Stimulated activated CD8-positive, alpha-beta memory T cell treated with anti-CD3 and anti-CD28 coated beads, Interleukin-12 subunit alpha, Interleukin-12 subunit beta, amount 100 ng/mL, for 4 hours (primary cell): ENCODE measurements around the gene ASAH2.
"Not testable (repeated sequence)": the region's sequence is repeated elsewhere in the genome, so short reads cannot be mapped to it uniquely, and the experiment has no call there.

ENCODE experiments used
- DNase-seq: peaks from one replicate; pipeline ENCODE4 v3.0.0-alpha.2; 2020; ENCODE audit warnings: low read depth

ASAH2 gene

DNA sequence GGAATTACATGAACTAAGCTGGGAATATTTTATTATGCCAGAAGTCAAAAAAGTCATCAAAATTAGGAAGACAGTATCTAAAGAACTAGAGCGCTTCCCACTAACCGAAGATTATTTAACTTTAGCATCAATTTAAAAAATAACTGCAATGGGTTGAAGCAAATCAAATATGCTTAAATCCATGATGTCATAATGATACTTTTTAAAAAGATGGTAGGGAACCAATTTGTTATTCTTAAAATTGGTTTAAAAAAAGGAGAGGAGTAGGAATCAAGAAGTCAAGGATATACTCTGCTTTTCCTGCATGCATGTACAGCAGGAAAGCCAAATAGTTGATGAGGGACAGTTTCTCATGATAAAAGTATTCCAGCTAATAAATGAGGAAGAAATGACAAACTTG, 3.2 kb upstream of the ASAH2 start:
- DNase-seq = no peak

DNA sequence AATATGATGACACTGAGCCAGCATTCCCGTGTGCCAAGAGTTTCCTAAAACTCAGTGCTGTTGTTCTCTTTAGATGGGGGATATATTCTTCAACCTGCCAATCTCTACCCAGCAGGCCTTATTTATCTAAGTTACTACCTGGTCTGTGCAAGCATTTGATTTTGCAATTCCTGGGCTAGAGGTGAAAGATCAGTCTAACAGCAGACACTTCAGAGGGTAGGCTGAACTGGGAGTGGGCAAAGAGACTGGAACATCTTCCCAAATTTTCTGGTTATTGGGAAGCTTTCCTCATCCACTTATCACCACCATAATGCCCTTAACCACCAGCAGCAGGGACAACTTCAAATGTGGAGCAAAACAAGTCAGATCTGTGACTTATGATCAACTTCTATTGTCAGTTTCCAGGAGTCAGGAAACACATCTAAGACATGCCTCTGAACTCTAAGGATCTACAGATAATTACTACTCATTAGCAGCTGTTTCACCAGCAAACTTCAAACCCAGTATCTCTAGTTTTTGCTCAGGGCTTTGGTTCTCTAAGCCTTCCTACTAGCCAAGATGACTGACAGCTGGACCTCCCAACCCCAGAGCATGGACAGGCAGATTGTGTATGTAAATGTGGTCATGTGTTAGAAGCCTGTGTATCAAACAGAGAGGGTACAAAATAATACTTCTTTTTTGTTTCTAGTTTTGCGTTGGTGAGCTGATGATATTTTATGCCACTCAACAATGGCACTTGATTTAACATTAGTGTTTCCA, 1.0 kb downstream of the ASAH2 start:
- DNase-seq = no peak

- no peak for DNase-seq
Observed at GRCh38 chr10:50248598-50248997, 2.7 kb downstream of the ASAH2 start.

DNA sequence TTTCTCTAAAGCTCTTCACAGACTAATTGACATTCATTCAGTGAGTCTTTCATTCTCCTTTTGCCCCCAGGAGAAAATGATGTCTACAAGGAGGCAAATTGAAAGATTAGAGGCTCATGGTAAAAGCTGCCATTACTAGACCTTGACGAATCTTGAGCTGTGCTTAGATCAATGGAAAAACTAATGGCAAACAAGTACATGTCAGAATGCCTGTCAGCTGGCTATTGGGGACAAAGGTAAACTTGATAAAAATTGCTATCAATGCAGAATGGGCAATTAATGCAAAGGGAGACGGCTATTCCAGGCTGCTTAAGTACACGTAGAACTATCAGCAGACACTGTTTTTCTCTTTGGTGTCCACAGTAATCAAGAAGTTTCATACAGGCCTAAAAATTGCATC, 3.3 kb downstream of the ASAH2 start:
- DNase-seq = no peak

GRCh38 chr10:50244201-50244600, 7.1 kb downstream of the ASAH2 start:
- no peak for DNase-seq

GRCh38 chr10:50242777-50243176, 8.5 kb downstream of the ASAH2 start:
- no peak for DNase-seq

DNA sequence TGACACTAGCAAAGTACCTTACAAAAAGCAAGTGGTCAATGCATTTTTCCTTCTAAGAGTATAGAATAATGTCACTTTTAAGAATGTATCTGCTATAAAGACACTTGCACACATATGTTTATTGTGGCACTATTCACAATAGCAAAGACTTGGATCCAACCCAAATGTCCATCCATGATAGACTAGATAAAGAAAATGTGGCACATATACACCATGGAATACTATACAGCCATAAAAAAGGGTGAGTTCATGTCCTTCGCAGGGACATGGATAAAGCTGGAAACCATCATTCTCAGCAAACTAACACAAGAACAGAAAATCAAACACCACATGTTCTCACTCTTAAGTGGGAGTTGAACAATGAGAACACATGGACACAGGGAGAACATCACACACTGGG, 9.8 kb downstream of the ASAH2 start:
- not testable (repeated sequence) for DNase-seq

- DNase-seq = no peak
Observed at GRCh38 chr10:50234486-50234885, 16.8 kb downstream of the ASAH2 start.

DNA sequence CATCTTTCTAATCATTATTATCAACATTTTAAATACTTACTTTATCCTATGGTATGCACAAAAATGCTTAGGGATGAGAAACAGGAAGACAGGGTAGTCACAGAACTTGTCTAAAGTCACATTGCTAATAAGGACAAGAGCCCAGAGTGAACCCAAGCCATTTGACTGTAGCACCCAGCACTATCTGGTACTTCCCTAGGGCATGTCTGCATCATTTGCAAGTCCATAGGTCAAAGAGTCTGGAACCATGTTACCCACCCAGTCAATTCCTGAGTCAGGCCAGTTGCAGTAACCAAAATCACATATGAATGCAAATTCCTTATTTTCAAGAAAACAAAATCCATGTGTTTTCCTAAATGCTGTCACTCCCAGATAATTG, 19.1 kb downstream of the ASAH2 start:
- DNase-seq = no peak

- no peak for DNase-seq
Observed at GRCh38 chr10:50231515-50232260, 19.6 kb downstream of the ASAH2 start.

DNA sequence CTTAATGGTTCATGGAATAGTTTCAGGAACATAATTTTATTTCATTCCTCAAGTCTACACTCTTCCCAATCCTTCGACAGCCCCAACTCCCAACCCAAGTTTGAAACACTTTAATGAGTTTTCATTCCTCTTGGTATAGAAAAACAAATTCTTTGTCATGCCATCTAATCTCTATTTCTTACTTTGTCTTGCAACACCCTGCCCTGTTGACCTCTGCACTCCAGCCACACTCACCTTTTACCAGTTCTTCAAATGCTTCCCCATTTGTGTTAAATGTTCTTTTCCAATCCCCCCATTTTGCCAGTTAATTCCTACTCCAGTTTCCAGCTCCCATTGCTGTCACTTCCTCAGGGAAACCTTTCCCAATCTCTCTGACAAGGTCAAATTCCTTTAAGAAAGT, 21.9 kb downstream of the ASAH2 start:
- no peak for DNase-seq

- no peak for DNase-seq
Observed at GRCh38 chr10:50228672-50229071, 22.6 kb downstream of the ASAH2 start.

DNA sequence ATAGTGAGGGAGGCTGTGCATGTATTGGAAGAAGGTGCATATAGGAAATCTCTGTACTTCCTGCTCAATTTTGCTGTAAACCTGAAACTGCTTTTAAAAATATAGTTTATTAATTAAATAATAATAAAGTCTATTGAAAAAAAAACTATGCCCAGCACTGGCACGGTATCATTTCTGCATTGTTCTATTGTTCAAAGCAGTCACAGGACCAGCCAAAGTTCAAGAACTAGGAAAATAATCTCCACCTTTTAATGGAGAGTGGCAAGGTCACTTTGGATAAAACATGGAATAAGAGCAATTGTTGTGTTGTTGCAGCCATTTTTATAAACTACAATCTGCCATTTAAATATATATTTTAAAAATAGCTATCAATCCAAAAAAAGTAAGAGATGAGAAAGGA, 24.7 kb downstream of the ASAH2 start:
- DNase-seq = no peak

- DNase-seq = no peak
Observed at GRCh38 chr10:50224330-50224952, 26.9 kb downstream of the ASAH2 start.

GRCh38 chr10:50222199-50222598, 29.1 kb downstream of the ASAH2 start:
- DNase-seq = no peak

- no peak for DNase-seq
Observed at GRCh38 chr10:50221470-50221869, 29.8 kb downstream of the ASAH2 start.

DNA sequence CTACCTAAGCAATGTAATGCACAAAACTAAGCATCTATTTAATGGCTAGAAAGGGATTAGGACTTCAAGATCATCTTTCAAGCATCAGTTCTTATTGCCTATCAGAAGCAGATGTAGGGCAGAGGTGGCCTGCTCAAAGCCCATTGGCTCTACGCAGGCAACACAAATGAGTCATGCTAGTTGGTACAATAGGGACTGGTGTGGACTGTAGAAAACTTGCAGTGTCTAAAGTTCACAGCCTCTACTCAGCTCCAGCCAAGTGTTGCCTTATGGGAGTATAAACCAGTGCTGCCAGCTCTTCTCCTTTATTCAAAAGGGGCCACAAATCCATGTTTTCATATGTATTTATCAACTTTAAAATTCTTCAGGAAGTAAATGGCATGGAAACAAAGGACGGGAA, 31.7 kb downstream of the ASAH2 start:
- no peak for DNase-seq

- DNase-seq = no peak
Observed at GRCh38 chr10:50219200-50219599, 32.1 kb downstream of the ASAH2 start.

- no peak for DNase-seq
Observed at GRCh38 chr10:50216894-50217293, 34.4 kb downstream of the ASAH2 start.

- no peak for DNase-seq
Observed at GRCh38 chr10:50216418-50216817, 34.9 kb downstream of the ASAH2 start.

DNA sequence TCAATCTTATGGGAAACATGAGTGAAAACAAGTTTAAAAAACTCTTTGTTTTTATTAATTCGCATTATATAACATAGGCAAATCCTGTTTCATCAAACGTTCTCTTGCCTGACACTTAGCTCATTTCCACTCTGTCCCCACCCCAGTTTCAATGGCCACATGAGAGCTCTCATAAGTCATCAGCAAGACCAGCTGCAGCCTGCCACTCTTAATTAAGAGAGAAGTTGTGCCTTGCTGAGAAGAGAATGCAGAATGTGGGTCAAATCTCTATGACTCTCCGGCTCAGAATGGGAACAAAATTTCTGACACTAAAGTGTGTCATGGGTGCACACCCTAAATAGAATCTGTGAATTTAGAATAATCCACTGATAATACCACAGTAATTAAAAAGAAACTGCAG, 39.6 kb downstream of the ASAH2 start:
- DNase-seq = no peak

GRCh38 chr10:50210876-50211275, 40.4 kb downstream of the ASAH2 start:
- DNase-seq = no peak
